ENCODE results near the gene PLPP1.

PLPP1 gene

DNA sequence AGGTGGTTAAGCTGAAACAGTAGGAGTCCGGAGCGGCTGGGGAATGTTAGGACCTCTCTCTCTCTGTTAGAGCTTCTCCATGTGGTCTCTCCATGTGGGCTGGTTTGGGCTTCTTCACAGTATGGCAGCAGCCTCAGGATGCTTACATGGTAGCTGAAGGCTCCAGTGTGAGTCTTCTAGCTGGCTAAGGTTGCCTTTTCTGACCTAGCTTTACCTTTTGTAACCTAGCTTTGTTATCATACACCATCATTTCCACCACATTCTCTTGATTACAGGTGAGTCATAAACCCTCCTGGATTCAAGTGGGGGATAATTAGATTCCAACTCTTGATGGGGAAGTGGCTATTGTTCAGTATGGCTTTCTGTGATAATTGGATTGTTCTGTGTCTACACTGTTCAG, 128.5 kb downstream of the PLPP1 start:
- DNase-seq (ENCODE audit: low read depth): no peak

DNA sequence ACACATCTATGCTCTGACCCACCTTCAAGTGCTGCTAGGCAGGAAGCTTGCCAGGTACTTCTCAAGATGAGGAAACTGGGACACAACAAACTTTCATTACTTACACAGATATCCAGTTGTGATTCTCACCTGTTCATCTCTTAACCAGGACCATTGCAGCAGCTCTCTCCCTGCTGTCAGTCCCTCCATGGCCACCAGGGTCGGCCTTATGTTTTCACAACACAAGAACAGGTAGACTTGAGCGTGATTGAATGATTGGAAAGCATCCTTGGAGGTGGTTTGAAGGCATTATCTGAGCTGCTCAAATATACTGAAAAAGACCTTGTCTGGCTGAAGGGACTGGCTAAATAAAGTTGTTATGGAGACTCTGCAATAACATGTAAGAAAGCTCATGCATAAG, 132.6 kb downstream of the PLPP1 start:
- no peak for DNase-seq (ENCODE audit: low read depth)

GRCh38 chr5:55393501-55394175, 141.1 kb downstream of the PLPP1 start:
- no peak for DNase-seq (ENCODE audit: low read depth)

GRCh38 chr5:55392669-55393068, 142.1 kb downstream of the PLPP1 start:
- no peak for DNase-seq (ENCODE audit: low read depth)

DNA sequence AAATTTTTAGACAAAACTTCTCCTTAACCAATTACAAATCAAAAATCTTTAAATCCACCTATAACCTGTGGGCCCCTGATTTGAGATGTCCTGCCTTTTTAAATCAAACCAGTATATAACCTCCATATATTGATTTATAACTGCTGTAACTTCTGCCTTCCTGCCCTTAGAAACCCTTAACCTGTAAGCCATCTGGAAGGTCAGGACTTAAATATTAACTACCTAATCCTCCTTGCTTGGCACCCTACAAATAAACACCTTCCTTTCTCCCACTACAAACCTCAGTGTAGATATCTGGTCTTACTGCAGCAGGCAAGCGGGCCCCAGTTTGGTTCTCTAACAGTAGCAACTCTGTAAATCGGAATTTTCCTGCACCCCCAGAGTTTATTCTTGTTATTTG, 143.1 kb downstream of the PLPP1 start:
- DNase-seq (ENCODE audit: low read depth): no peak

DNA sequence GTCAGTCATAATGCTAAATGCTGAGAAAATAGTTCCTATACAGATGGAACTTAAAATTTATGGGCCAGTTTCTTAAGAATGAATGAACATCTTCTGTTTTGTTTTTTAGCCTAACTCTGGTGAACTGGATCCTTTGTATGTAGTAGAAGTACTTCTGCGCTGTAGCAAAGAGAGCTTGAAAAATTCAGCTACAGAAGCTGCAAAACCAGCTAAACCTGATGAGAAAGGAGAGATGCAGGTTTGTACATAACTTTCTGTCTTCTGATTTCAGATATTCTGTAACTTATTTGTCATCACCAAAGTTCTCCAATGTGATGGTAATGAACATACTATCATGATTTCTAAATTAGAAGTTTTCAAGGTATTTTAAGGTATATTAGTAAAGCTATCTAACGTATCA, 146.9 kb downstream of the PLPP1 start:
- DNase-seq (ENCODE audit: low read depth): no peak

DNA sequence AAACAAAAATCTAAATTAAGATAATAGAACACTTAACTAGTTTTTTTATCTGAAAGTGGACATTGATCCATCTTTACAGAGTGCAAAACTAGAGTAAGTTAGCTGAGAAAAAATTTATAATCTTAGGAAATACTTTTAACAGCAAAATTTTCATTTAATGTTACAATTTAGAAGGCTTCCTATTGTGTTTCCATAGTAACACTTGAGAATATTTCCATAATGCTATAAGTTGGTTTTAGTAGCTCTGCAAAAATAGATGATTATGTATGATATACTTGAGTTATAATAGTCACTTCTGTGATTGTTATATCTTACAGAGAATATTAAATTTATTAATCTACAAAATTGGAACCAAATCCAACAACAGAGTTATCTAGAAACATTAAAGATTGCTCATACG, 148.4 kb downstream of the PLPP1 start:
- no peak for DNase-seq (ENCODE audit: low read depth)

DNA sequence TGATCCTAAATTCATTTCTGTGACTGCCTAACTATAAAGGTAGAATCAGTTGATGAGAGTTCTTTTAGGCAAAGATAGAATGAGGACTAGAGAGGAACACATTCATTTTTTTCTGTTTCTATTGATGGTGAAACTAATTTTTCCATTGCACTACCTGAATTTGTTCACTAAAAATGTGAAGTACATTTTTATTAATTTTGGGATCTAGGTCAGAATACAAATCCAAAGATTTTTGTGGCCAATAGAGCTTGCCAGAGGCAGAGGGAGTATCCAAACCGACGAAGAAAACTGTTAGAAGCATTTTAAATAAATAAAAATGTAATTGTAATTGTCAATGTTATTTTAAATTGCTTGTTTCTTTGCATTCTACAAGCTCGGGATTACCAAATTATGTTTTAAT, 148.9 kb downstream of the PLPP1 start:
- DNase-seq (ENCODE audit: low read depth): no peak

- no peak for DNase-seq (ENCODE audit: low read depth)
Measured at GRCh38 chr5:55385227-55385626, 149.5 kb downstream of the PLPP1 start.

- DNase-seq (ENCODE audit: low read depth): no peak
Measured at GRCh38 chr5:55384072-55384471, 150.7 kb downstream of the PLPP1 start.

GRCh38 chr5:55383254-55383653, 151.5 kb downstream of the PLPP1 start:
- no peak for DNase-seq (ENCODE audit: low read depth)

DNA sequence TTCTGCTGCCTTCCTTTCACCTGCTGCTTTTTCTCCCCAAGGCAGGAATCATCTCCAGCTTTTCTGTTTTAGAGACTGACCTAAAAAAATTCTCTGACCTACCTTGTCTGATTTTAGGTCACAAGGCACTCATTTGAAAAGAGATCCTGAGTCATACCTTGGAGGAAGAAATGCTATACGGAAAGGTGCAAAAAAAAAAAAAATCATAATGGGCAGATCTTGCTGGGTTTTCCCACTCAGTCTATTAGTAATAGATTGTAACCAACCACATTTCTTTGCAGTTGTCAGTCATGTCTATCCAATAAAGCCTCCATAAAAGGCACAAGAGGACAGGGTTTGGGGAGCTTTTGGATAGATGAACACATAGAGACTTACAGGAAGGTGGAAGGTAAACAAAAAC, 157.0 kb downstream of the PLPP1 start:
- no peak for DNase-seq (ENCODE audit: low read depth)
